Spinal cord (tissue), 10 donors: ENCODE results near the gene LAMA3. TPM values are rescaled to one million over a fixed set of nuclear protein-coding genes. Genes with fewer than 3 reads are reported as not detected.

Experiments
- DNase-seq, 6 donors: peaks; one replicate each; pipeline versions ENCODE4 v3.0.0 to v3.0.0-alpha.2; 2013 to 2015; ENCODE audit warnings: low spot score in 6 of 6, low read depth in 4 of 6
- H3K27ac ChIP-seq: one replicate; pipeline ENCODE4 v1.5.1; 2013; ENCODE audit warnings: low read depth, low read length, control low read depth
- H3K27me3 ChIP-seq: one replicate; pipeline ENCODE4 v1.6.1; 2013; ENCODE audit warnings: low read length; ENCODE audit not compliant: control insufficient read depth, insufficient read depth
- H3K36me3 ChIP-seq: one replicate; pipeline ENCODE4 v1.6.1; 2013; ENCODE audit warnings: low read length; ENCODE audit not compliant: control insufficient read depth, insufficient read depth
- H3K4me1 ChIP-seq: one replicate; pipeline ENCODE4 v1.6.1; 2013; ENCODE audit warnings: low read length; ENCODE audit not compliant: control insufficient read depth, insufficient read depth
- H3K4me3 ChIP-seq: one replicate; pipeline ENCODE4 v1.5.1; 2013; ENCODE audit warnings: low read depth, low read length, control low read depth
- H3K9me3 ChIP-seq: one replicate; pipeline ENCODE4 v1.6.1; 2013; ENCODE audit warnings: low read length; ENCODE audit not compliant: control insufficient read depth, insufficient read depth
- WGBS: methylation state at CpG from one replicate; pipeline ENCODE4 v1.1.5; 2013; ENCODE audit warnings: missing lambda C conversion rate; ENCODE audit not compliant: insufficient coverage; 5-methylcytosine and 5-hydroxymethylcytosine counted together
- polyA plus RNA-seq, 2 donors: library from polyadenylated mRNA; unstranded; fragments of 120-200 nt; gene quantifications; one replicate each; pipeline ENCODE4 v1.2.1, GENCODE V29; 2013; ENCODE audit not compliant: insufficient read length in 2 of 2
- total RNA-seq, 2 donors: library from RNA; depleted of rRNA in 1 of 2; stranded (reverse); fragments of 120-200 nt in 1 of 2; fragments of >200 nt in 1 of 2; gene quantifications; one replicate each; pipeline versions ENCODE4 v1.2.3 to v1.2.4, GENCODE V29; 2013 to 2014
- donor health status: healthy.

The LAMA3 gene
- total and polyA plus RNA-seq, 4 donors: 5.8 to 10.4 (median 8.1) TPM

- H3K27me3 ChIP-seq: no peaks in the 10 kb centered on the region
- DNase-seq: no peak
- no peaks in the 10 kb centered on the region for H3K9me3 ChIP-seq
- no peaks in the 10 kb centered on the region for H3K4me1 ChIP-seq
- H3K36me3 ChIP-seq: no peaks in the 10 kb centered on the region
- H3K4me3 ChIP-seq: no peak overlapping the region
- WGBS: no CpG with 5 or more reads among the region's 3 CpGs
- no peak overlapping the region for H3K27ac ChIP-seq
These were observed 145.8 kb downstream of the LAMA3 start for GRCh38 chr18:23835091-23835490.

- no peaks in the 10 kb centered on the region for H3K27me3 ChIP-seq
- no peaks in the 10 kb centered on the region for H3K4me1 ChIP-seq
- H3K9me3 ChIP-seq: no peaks in the 10 kb centered on the region
- no CpG with 5 or more reads among the region's 4 CpGs for WGBS
- no peaks in the 10 kb centered on the region for H3K36me3 ChIP-seq
- no peak overlapping the region for H3K27ac ChIP-seq
- no peak for DNase-seq
- no peak overlapping the region for H3K4me3 ChIP-seq
These were observed 146.3 kb downstream of the LAMA3 start for GRCh38 chr18:23835506-23835905.

DNA sequence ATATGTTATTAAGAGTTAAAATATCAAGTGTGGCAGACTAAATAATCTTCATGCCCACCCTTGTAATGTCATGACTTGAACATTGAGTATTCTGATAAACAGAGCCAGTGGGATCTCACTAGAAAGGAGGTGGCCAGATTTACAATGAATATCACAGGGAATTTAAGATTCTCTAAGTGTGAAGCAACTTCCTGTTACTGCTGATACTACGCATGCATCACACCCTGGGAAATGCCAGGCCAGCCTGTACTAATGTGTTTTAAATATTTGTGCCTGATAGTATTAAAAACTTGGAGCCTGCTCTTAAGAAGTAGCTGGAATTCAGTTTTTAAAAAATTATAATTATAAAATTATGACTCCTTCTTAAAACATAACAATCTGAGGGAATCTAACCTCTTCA lies 148.3 kb downstream of the LAMA3 start:
- Histone ChIP-seq H3K4me1 (no peaks in the 10 kb centered on the region), H3K9me3 (no peaks in the 10 kb centered on the region), H3K36me3 (peaks cover 3% of the 10 kb centered on the region), H3K4me3 (no peak overlapping the region), H3K27ac (no peak overlapping the region), H3K27me3 (no peaks in the 10 kb centered on the region)
- WGBS: no CpG with 5 or more reads among the region's 1 CpG
- DNase-seq: no peak

GRCh38 chr18:23838233-23838632 lies 149.0 kb downstream of the LAMA3 start:
- Histone ChIP-seq H3K4me1 (no peaks in the 10 kb centered on the region), H3K4me3 (no peak overlapping the region), H3K9me3 (no peaks in the 10 kb centered on the region), H3K27me3 (no peaks in the 10 kb centered on the region), H3K36me3 (peaks cover 3% of the 10 kb centered on the region), H3K27ac (no peak overlapping the region)
- no peak for DNase-seq
- WGBS: no CpG with 5 or more reads among the region's 2 CpGs

DNA sequence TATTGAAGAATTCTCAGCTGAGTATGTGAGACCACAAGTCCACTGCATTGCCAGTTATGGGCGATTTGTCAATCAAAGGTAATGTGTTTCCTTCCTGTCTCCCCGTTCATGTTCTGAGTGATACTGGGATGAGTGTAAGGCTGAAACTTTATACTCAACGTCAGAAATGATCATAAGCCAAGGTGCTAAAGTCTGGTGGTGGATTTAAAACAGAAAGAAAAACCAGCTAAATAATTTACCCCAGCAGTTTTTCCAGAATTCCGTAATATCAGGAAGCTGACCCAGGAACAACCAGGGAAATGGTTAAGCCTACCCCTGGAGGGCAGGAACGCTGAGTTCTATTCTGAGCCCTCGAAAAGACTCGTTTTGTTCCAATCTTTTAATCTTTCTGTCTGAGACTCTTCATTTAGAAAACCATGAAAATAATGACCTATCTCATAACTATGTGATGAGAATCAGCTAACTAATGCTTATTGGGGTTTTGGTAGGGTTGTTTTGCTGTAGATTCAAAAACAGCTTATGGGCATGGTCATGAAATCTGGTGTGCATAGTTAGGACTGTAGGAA lies 149.6 kb downstream of the LAMA3 start:
- DNase-seq: no peak
- Histone ChIP-seq H3K4me1 (no peaks in the 10 kb centered on the region), H3K27me3 (no peaks in the 10 kb centered on the region), H3K27ac (no peak overlapping the region), H3K9me3 (no peaks in the 10 kb centered on the region), H3K4me3 (no peak overlapping the region), H3K36me3 (peaks cover 3% of the 10 kb centered on the region)
- 82% methylated on average over 4 of the region's 7 CpGs for WGBS

- Histone ChIP-seq H3K4me1 (no peaks in the 10 kb centered on the region), H3K36me3 (peaks cover 11% of the 10 kb centered on the region), H3K27ac (no peak overlapping the region), H3K4me3 (no peak overlapping the region), H3K9me3 (no peaks in the 10 kb centered on the region), H3K27me3 (no peaks in the 10 kb centered on the region)
- WGBS: 97% methylated on average over 14 of the region's 14 CpGs
- no peak for DNase-seq
These were observed 153.1 kb downstream of the LAMA3 start for GRCh38 chr18:23842305-23842704.

- WGBS: 72% methylated on average over 7 of the region's 9 CpGs
- Histone ChIP-seq H3K9me3 (no peaks in the 10 kb centered on the region), H3K4me3 (no peak overlapping the region), H3K27ac (no peak overlapping the region), H3K4me1 (no peaks in the 10 kb centered on the region), H3K27me3 (no peaks in the 10 kb centered on the region), H3K36me3 (peaks cover 14% of the 10 kb centered on the region)
- no peak for DNase-seq
These were observed 155.9 kb downstream of the LAMA3 start for GRCh38 chr18:23844991-23845680.

- 95% methylated on average over 12 of the region's 15 CpGs for WGBS
- H3K4me1 ChIP-seq: no peaks in the 10 kb centered on the region
- H3K27me3 ChIP-seq: no peaks in the 10 kb centered on the region
- no peak for DNase-seq
- peaks cover 14% of the 10 kb centered on the region for H3K36me3 ChIP-seq
- no peak overlapping the region for H3K4me3 ChIP-seq
- H3K9me3 ChIP-seq: no peaks in the 10 kb centered on the region
- H3K27ac ChIP-seq: no peak overlapping the region
These were observed 156.9 kb downstream of the LAMA3 start for GRCh38 chr18:23845988-23846630.

- Histone ChIP-seq H3K9me3 (no peaks in the 10 kb centered on the region), H3K4me3 (no peak overlapping the region), H3K36me3 (peaks cover 11% of the 10 kb centered on the region), H3K4me1 (no peaks in the 10 kb centered on the region), H3K27me3 (no peaks in the 10 kb centered on the region), H3K27ac (no peak overlapping the region)
- DNase-seq: no peak
- 84% methylated on average over 13 of the region's 19 CpGs for WGBS
These were observed 158.2 kb downstream of the LAMA3 start for GRCh38 chr18:23847321-23847986.
